Activated effector memory CD4-positive, alpha-beta T cell treated with anti-CD3 and anti-CD28 coated beads, Interleukin-2, amount 50 U/mL, for 16 hours (primary cell): ENCODE measurements around the gene DPP3.

Source experiments
- DNase-seq: peaks from one replicate; pipeline ENCODE4 v3.0.0-alpha.2; 2020

DPP3 gene

GRCh38 chr11:66465373-66466224, 14.6 kb upstream of the DPP3 start:
- DNase-seq: no peak

- DNase-seq: peak; percentile 96
These were observed 13.8 kb upstream of the DPP3 start, which contains the start of gene PELI3 for GRCh38 chr11:66466225-66467033. Gene PELI3 (plus strand): TSS chr11:66466905. CDS start chr11:66468129, 1,224 bp downstream.

DNA sequence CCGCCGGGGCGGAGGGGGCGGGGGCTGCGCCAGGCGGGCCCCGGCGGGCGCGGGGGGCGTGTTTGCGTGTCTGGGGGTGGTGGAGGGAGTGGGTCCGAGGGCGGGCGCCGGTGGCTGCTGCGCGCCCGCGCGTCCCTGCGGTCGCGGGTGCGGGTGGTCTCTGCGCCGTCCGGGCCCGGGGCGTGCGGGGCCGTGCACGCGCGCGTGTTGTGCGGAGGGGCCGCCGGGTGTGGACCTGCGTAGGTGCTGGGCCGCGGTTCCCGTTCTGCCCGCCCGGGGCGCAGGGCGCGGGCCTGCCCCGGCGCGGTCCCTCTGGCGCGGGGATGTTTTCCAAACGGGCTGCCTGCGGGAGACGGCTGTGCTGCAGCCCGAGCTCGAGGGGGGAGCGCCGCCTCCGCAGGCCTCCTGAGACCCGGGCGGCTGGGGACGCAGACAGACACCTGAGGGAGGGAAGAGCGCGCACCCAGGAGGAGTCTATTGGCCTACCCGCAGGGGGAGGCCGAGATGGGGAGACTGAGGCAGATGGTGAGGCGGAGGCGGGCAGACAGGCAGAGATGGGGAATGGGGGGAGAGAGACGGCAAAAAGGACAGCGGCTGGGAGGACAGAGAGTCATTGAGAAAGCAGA, 13.1 kb upstream of the DPP3 start:
- no peak for DNase-seq

DNA sequence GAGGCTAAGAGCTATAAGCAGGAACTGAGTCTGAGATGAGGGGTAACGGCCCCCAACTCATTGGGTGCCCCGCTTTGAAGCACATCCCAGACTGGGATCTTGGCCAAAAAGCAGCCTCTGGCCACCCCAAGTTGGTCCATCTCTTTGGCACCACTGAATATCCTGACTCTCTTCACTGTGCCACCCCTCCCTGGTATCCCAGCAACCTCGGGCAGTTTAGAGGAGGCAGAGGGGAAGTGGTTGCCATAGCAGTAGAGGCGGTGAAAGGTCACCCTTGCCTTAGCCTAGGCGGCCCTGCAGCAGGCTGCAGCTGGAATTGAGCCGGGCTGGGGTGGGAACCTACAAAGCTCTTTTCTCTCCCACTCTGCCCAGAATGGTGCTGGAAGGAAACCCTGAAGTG, 12.5 kb upstream of the DPP3 start:
- DNase-seq: no peak

GRCh38 chr11:66468691-66469090, 11.5 kb upstream of the DPP3 start:
- no peak for DNase-seq

DNA sequence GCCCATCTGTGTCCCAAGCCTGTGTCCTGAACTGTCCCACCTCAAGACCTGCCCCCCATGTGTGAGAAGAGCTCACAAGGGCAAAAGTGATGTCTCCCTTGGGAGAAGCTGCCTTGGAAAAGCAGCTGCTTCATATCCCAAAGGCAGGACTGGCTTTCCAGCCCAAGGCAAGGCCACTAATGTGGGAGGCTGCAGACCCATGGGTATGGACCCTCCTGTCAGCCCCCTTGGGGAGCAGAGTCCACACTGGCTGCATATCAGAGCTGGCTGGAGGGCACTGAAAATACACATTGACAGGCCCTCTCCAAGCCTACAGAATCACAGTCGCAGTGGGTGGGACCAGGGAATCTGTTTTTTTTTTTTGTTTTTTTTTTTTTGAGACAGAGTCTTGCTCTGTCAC, 10.8 kb upstream of the DPP3 start:
- no peak for DNase-seq

- DNase-seq: no peak
These were observed 10.2 kb upstream of the DPP3 start for GRCh38 chr11:66470015-66470414.

DNA sequence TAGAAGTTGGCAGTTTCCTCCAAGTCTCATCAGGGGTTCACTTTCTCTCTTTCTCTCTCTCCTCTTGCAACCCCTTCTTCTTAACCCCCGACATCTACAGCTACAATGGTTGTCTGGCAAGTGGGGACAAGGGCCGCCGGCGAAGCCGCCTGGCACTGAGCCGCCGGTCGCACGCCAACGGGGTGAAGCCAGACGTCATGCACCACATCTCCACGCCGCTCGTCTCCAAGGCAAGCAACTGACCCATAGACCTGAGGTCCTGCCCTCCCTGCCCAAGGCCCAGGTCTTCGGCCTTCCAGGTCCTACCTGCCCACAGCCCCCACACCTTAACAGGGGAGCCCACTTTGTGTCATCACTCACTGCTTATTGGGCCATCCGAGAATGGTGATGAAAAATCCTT, 9.1 kb upstream of the DPP3 start:
- no peak for DNase-seq

- DNase-seq: no peak
These were observed 8.2 kb upstream of the DPP3 start for GRCh38 chr11:66472054-66472453.

GRCh38 chr11:66473167-66473566, 7.1 kb upstream of the DPP3 start:
- DNase-seq: no peak

- DNase-seq: no peak
These were observed 6.4 kb upstream of the DPP3 start for GRCh38 chr11:66473608-66474515.

- DNase-seq: no peak
These were observed 4.7 kb upstream of the DPP3 start for GRCh38 chr11:66475349-66476172.

DNA sequence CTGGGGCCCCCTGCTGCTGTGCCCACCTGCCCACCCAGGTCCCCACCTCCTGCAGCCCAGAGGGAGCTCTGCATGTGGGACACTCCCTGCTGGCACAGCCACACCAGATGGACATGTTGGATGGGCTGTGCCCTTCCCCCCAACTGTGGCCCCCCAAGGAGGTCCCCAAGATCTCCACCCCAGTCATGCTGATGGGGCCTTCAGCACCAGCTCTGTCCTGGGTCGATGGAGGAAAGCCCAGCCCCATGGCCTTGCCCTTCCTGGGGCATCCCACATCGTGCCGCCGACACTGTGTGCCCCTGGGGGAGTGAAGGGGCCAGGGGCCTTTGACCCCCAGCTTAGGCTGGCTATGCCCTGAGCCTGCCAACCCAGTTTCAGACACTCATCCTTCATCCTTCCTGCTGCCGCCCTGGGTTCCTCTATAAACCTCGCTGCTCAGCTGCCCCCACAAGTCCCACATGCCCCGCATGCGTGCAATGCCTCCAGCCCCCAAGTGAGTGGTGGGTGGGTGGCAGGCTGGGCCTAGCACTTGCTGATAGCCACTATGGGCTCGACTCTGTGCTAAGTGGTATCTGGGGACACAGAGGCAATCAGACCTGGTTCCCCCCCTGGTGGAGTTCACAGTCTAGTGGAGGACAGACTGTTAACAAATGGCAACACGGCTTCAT, 3.9 kb upstream of the DPP3 start:
- no peak for DNase-seq

- no peak for DNase-seq
These were observed 3.4 kb upstream of the DPP3 start for GRCh38 chr11:66476841-66477251.

DNA sequence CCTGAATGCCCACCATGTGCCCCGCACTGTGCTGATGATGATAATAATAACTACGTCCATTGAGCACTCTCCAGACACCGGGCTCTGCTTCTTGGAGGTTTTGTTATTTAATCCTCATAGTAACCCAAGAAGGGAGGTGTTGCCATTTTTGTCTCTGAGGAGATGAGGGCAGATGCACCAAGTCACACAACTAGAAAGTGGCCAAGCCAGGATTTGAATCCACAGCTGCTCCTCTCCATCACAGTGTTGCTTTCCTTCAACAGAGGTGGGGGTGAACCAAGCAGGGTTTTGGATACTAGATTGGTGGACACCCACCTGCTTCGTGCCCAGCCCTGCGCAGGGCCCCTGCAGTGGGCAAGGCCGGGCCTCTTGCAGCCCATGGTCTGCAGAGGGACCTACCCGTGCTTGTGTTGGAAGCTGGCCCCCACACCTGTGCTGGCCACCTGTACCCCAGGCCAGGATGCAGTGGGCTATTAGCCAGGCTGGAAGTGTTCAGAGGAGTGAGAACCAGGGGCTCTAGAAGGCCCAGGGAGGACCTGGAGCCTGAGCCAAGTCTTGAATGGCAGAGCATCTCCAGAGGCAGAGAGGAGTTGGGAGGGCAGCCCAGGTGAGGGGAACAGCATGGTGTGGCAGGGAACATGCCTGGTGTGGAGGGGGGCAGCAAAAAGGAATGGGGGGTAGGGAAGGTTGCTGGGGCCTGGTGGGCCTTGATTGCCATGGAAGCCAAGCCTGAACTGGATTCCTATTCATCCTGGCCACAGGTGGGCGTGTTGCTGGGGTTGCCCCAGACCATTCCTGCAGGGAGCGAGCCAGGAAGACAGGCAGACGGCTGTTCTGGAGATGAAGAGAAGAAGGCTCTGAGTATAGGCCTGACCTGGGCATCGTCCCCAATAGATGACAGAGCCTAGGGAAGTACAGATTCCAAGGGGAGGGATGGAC, 2.7 kb upstream of the DPP3 start:
- DNase-seq: no peak

GRCh38 chr11:66478729-66479393, 1.4 kb upstream of the DPP3 start:
- DNase-seq: peak; percentile 72

GRCh38 chr11:66479394-66480116, 679 bp upstream of the DPP3 start:
- no peak for DNase-seq

DNA sequence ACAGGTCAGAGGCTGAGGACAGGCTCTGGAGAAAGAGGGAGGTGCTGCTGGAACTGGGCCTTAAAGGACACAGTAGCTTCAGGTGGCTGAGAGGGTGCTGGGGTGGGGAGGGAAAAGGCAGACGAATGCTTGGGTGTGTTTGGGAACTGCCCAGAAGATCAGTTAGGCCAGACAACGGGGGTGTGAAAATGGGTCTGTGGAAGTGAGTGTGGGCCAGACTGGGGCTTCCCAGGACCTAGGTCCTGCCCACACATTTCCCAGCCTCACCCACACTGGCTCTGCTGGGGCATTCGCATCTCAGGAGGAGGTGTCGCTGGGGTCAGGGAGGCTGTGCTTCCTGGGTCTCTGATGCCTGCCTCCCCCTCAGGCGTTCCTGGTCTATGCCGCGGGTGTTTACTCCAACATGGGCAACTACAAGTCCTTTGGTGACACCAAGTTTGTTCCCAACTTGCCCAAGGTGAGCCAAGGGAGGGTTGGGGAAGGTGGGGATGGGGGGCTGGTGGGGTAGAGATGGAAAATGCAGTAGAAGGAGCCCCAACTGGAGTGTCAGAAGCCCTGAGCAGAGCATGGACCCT, 4.7 kb downstream of the DPP3 start:
- no peak for DNase-seq
